Brain microvascular endothelial cell (primary cell): ENCODE measurements around the gene CCDC85A.

Source experiments
- DNase-seq: peaks from one replicate; pipeline ENCODE4 v3.0.0-alpha.2; 2020
- H3K27ac ChIP-seq: fragments of 250-450 bp; sonication (Bioruptor Pico); 2 replicates; pipeline ENCODE4 v1.5.1; 2020; ENCODE audit warnings: mild to moderate bottlenecking, moderate library complexity
- H3K27me3 ChIP-seq: fragments of 250-450 bp; sonication (Bioruptor Pico); replicated peaks from 2 replicates; pipeline ENCODE4 v1.5.1; 2020; ENCODE audit warnings: mild to moderate bottlenecking
- H3K36me3 ChIP-seq: fragments of 250-450 bp; sonication (Bioruptor Pico); replicated peaks from 2 replicates; pipeline ENCODE4 v1.5.1; 2020; ENCODE audit warnings: mild to moderate bottlenecking
- H3K4me3 ChIP-seq: 2 replicates; pipeline ENCODE4 v1.5.1; 2011; ENCODE audit warnings: low read depth, mild to moderate bottlenecking, control low read depth, low read length, moderate library complexity
- in situ Hi-C: cut with HindIII; loops from 2 replicates; pipeline ENCODE4 v1.10.0; 2017; ENCODE audit warnings: low sequenced_read_pairs, low pct_ligation_motif_present
- TF ChIP-seq, protein P1 (sequence below): IDR thresholded peaks from 2 replicates; pipeline ENCODE4 v1.5.1; 2011; ENCODE audit warnings: low read depth, mild to moderate bottlenecking, moderate library complexity, low read length, control low read depth, inconsistent platforms; ENCODE audit errors: missing control alignments

The CCDC85A gene

DNA sequence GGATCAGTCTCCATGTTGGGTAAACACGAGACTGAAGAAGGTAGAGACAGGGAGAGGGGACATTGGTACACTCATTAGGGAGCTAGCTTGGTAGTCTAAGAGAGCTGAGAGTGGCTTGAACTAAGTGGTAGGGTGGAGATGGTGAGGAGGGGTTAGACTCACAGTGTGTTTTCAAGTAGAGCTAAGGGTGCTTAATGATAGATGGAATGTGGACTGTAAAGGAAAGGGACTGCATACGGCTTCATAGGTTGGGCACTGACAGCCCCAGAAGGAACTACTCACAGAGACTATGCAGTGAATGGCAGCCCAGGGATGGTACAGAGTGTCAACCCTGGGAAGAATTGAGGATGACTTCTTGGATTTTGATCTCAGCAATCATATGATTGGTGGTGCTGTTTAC, 178.1 kb downstream of the CCDC85A start:
- DNase-seq: no peak
- H3K27me3 ChIP-seq: no peaks in the 10 kb centered on the region
- no peaks in the 10 kb centered on the region for H3K36me3 ChIP-seq
- no peak overlapping the region for H3K4me3 ChIP-seq
- TF ChIP-seq, protein P1, sequence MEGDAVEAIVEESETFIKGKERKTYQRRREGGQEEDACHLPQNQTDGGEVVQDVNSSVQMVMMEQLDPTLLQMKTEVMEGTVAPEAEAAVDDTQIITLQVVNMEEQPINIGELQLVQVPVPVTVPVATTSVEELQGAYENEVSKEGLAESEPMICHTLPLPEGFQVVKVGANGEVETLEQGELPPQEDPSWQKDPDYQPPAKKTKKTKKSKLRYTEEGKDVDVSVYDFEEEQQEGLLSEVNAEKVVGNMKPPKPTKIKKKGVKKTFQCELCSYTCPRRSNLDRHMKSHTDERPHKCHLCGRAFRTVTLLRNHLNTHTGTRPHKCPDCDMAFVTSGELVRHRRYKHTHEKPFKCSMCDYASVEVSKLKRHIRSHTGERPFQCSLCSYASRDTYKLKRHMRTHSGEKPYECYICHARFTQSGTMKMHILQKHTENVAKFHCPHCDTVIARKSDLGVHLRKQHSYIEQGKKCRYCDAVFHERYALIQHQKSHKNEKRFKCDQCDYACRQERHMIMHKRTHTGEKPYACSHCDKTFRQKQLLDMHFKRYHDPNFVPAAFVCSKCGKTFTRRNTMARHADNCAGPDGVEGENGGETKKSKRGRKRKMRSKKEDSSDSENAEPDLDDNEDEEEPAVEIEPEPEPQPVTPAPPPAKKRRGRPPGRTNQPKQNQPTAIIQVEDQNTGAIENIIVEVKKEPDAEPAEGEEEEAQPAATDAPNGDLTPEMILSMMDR: no peak
- in situ Hi-C loops: no loop called here
- H3K27ac ChIP-seq: no peak overlapping the region

DNA sequence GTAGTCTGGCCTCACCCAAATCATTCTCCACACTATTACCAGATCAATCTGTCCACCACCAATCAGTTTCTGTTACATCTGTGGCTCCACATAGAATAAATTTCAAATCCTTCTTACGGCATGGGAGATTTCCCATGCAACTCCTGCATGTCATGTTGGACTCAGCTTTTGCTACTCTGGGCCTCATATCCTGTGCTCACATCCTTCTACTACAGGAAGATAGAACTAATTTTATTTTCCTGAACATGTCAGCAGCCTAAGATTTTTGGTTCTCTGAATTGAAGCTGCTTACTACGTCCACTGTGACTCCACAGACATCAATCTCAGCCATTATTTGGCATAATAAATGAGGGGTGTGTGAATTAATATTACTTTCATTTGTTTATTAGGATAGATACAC, 181.1 kb downstream of the CCDC85A start:
- DNase-seq: no peak
- H3K27me3 ChIP-seq: no peaks in the 10 kb centered on the region
- H3K4me3 ChIP-seq: no peak overlapping the region
- in situ Hi-C loops: no loop called here
- no peaks in the 10 kb centered on the region for H3K36me3 ChIP-seq
- TF ChIP-seq, protein P1: no peak
- no peak overlapping the region for H3K27ac ChIP-seq

DNA sequence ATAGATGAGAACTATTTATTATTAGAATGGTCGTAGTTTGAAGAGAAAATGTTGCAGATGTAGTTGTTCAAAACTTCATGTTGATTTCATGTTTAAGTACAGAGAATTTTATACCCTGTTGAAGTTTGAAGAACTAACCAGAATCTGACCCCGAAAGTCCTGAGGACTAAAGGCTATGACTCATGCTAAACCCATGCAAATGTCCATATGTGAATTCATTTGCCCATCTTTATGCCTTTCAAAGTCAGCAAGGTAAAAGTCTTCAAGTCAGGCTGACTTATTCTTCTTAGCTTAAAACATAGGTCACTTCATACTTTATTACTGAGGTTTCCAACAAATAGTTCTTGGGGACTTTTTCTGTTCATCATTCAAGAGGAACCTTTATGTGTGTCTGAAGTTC, 185.5 kb downstream of the CCDC85A start:
- H3K4me3 ChIP-seq: no peak overlapping the region
- TF ChIP-seq, protein P1: no peak
- no peak overlapping the region for H3K27ac ChIP-seq
- no peaks in the 10 kb centered on the region for H3K36me3 ChIP-seq
- no peaks in the 10 kb centered on the region for H3K27me3 ChIP-seq
- DNase-seq: no peak
- in situ Hi-C loops: no loop called here

DNA sequence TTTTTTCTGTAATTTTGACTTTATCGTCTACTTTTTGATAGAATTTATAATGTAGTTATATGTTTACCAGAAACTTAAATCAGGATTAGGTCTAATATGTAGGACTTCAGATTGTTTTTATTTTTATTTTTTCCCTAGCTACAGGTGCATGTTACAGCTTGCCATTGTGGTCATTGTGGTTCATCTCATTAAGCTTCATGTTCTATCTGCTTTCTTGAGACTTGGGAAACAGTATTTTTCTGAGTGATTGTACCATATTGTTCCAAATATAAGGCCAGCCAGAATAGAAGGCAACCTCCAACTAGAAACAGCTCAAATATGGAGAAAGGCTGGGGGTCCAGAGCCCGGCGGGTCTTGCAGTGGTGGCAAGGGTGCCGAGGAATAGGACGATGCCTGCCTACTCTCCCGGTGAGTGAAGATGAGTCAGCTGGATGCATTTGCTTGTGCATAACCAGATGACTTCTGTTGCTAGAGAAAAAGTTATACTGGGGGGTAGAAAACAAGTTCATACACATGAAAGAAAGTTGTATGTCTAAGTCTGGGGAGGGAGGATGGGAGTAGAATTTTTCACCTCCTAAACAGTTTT, 188.4 kb downstream of the CCDC85A start:
- Histone ChIP-seq H3K4me3 (no peak overlapping the region), H3K36me3 (no peaks in the 10 kb centered on the region), H3K27me3 (no peaks in the 10 kb centered on the region), H3K27ac (no peak overlapping the region)
- DNase-seq: no peak
- in situ Hi-C loops: no loop called here
- TF ChIP-seq, protein P1: no peak

- in situ Hi-C loops: no loop called here
- Histone ChIP-seq H3K27me3 (no peaks in the 10 kb centered on the region), H3K36me3 (no peaks in the 10 kb centered on the region), H3K4me3 (no peak overlapping the region), H3K27ac (no peak overlapping the region)
- TF ChIP-seq, protein P1: no peak
- DNase-seq: no peak
Measured at GRCh38 chr2:56375251-56375650, 191.5 kb downstream of the CCDC85A start.
